ENCODE data around the gene OGDHL.

Gene OGDHL

DNA sequence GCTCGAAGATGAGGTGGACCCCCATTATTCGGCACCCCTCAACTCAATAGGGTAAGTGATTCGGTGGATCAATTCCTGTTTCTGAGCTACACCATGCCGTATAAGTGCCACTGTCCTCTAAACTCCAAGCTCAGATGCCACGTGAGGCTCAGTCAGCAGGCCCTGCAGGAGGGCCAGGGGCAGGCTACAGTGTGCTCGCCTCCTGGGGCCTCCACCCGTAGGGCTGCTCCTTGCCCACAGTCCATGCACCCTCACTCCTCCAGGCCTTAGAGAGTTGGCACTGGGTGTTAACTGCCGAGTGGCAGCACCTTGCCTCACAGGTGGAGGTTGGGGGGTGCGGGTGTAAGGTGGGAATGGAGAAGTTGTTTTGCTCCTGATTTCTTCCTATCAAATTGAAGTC, 70.5 kb downstream of the OGDHL start:
- DNase-seq (ENCODE audit: low read depth, low spot score): no peak

DNA sequence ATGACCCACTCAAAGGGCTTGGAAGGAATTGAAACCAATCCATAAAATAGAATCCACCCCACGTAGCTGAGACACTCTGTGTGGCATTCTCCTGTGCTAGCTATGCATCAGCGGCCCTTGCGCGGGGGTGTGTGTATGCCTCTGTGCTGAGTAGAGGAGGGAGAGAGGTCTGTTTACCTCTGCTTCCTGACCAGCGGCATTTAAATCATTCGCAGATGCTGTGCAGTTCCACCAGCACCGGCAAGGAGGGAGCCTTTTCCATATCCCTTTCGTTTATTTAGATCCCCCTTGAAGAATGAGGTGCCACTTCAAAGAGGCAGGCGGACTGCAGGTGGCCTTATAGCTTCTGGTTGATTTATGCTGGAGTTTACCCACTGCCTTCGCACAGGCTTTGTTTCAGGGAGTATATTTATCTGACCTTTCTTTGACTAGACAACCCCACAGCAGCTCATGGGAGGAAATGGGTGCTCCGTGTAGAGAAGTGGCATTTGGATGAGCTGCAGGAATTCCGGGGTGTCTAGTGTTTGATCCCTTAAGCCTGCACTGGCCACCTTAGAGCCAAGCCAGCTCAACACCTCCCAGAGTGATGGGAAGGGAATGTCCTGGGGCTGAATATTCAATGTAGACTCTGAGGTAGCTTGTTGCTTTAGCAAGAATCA, 71.3 kb downstream of the OGDHL start:
- no peak for DNase-seq (ENCODE audit: low read depth, low spot score)

DNA sequence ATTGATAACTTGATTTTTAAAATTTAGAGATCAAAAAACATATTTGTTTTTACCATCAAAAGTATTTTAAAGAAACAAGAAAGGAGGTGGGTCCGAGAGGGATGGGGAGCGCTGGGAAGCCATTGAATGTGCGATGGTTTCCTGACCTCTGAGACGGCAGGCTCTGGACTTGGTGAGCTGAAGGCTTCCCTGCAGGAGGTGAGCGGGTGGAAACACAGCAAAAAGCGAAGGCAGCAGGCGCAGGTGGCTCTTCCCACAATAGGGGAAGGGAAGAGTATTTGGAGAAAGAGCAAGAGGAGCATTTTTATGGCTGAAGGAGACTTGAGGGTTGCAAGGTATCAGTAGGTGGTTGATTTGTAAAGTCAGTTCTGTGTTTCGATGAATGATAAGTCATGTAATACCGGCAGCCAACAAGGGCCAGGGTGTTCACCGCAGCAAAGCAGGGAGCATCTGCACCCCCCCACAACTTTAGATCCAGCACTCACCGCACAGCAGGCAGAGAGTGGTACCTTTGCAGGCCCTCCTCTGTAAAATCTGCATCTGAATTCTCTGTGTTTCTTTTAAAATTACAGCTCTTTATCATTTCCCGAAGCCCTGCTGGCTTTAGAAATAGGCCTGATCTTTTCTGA, 72.1 kb downstream of the OGDHL start:
- DNase-seq (ENCODE audit: low read depth, low spot score): no peak

DNA sequence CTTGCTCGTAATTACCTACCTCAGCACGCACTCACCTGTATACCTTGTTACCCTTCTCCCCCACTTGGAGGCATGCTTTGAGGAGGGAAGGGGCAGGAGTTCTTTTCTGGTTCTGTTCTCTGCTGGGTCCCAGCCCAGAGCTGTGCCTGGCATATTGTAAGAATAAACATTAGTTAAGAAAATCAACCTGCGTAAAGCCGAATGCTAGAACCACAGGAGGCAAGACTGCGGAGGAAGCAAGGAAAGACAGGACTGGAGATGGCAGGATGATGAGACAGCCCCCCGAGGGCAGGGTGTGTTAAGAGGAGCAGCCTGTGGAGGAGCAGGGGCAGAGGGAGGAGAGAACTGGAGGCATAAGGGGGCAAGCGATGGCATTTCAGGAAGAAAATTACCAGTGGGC, 73.2 kb downstream of the OGDHL start:
- no peak for DNase-seq (ENCODE audit: low read depth, low spot score)

DNA sequence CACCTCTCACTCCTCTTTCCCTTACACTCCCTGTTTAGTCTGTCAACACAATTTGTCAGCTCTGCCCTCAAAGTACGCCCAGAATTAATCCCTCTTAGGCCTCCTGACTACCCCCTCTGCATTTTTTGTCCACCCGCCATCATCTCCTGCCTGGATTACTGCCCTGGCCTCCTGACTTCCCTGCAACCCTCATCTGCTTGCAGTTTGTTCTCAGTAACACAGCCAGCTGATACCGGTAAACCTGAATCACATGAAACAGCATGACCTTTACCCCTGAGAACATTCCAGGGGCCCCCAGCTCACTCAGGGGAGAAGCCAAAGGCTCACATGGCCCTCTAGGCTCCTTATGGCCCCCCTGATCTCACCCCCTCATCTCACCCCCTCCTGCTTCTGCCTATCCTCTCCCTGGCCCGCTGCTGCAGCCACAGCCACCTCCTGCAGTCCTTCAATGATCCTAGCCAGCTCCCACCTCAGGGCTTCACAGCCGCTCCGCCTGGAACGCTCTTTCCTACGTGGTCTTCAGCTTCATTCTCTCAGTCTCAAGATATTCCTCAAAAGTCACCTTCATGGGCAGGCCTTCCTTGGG, 73.8 kb downstream of the OGDHL start:
- no peak for DNase-seq (ENCODE audit: low read depth, low spot score)

DNA sequence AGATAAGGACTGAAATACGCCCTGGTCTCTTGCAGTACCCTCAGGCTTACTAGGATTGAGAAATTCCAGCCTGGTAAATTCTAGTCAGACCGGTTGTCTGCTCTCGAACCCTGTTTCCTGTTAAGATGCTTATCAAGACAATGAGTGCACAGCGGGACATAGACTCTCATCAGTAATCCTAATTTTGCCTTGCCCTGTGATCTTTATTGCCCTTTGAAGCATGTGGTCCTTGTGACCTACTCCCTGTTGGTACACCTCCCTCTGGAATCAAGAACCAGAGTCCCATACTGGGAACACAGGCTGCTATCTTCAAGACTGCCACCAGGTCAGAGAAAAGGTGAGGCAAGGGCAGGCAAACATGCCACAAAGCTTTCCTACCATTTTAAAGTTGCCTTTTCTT, 75.5 kb downstream of the OGDHL start:
- no peak for DNase-seq (ENCODE audit: low read depth, low spot score)
